AG04449 (cell line): ENCODE measurements around the gene ODR4.
"Not testable (repeated sequence)": the region's sequence is repeated elsewhere in the genome, so short reads cannot be mapped to it uniquely, and the experiment has no call there.

Experiments used
- CTCF ChIA-PET: fragments of 350-600 bp; formaldehyde crosslinking; extraction: SDS; loops from one replicate; lab custom pipeline; 2021; ENCODE audit warnings: antibody characterized with exemption; lab: Yijun Ruan, JAX
- POLR2A ChIA-PET: fragments of 400-600, 350-600 bp; formaldehyde crosslinking; extraction: SDS; loops from one replicate; lab custom pipeline; 2020; ENCODE audit warnings: antibody characterized with exemption, inconsistent platforms; lab: Yijun Ruan, JAX
- DNase-seq: peaks from one replicate; pipeline ENCODE4 v3.0.0-alpha.2; 2010; ENCODE audit warnings: low read depth, low spot score
- H3K4me3 ChIP-seq: 2 replicates; pipeline ENCODE4 v1.5.1; 2011; ENCODE audit warnings: low read depth, mild to moderate bottlenecking, control low read depth, low read length
- TF ChIP-seq, protein P1 (sequence below): IDR thresholded peaks from one replicate; pipeline ENCODE4 v1.5.1; 2011; ENCODE audit warnings: mild to moderate bottlenecking, moderate library complexity, low read length, control low read depth, inconsistent platforms; ENCODE audit not compliant: insufficient read depth; ENCODE audit errors: missing control alignments

The ODR4 gene

DNA sequence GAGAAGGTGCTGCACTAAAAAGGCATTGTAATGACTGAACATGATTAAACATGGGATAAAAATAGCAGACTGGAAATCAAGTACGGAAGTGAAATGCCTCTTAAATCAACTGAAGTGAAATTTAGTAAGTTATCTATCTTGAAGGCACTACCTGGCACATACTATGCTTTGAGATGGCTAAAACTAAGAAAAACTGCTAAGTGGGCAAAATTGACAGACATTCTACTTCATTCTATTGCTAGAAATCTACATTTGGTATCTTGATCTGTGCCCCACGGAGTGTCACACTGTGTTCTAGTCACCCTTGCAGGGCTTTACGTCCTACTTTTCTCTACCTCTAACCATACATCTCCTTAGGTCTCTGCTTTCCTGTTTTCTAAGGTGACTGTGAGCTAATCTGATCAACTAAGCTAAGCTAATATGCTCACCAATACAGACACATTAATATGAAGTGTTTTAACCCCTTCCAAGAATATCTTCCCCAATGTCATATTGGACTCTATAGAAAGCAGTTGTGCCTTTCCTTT lies 81.2 kb downstream of the ODR4 start:
- CTCF ChIA-PET = no interaction called here
- TF ChIP-seq, protein P1, sequence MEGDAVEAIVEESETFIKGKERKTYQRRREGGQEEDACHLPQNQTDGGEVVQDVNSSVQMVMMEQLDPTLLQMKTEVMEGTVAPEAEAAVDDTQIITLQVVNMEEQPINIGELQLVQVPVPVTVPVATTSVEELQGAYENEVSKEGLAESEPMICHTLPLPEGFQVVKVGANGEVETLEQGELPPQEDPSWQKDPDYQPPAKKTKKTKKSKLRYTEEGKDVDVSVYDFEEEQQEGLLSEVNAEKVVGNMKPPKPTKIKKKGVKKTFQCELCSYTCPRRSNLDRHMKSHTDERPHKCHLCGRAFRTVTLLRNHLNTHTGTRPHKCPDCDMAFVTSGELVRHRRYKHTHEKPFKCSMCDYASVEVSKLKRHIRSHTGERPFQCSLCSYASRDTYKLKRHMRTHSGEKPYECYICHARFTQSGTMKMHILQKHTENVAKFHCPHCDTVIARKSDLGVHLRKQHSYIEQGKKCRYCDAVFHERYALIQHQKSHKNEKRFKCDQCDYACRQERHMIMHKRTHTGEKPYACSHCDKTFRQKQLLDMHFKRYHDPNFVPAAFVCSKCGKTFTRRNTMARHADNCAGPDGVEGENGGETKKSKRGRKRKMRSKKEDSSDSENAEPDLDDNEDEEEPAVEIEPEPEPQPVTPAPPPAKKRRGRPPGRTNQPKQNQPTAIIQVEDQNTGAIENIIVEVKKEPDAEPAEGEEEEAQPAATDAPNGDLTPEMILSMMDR = no peak
- H3K4me3 ChIP-seq = no peak overlapping the region
- POLR2A ChIA-PET = no interaction called here
- DNase-seq = no peak

DNA sequence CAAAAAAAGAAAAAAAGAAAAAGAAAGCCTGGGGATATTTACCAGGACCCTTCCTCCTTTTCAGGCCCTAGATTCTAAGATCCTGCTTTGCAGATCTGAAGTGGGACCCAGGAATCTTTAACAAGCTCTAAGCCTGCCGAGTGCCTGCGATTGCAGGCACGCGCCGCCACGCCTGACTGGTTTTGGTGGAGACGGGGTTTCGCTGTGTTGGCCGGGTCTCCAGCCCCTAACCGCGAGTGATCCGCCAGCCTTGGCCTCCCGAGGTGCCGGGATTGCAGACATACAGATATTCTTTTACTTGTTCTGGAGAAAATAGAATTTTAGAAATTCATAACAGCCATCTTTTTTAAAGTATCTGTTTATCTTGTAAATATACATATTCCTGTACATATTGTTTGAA lies 83.5 kb downstream of the ODR4 start:
- H3K4me3 ChIP-seq, POLR2A ChIA-PET, DNase-seq, CTCF ChIA-PET: not testable (repeated sequence)

DNA sequence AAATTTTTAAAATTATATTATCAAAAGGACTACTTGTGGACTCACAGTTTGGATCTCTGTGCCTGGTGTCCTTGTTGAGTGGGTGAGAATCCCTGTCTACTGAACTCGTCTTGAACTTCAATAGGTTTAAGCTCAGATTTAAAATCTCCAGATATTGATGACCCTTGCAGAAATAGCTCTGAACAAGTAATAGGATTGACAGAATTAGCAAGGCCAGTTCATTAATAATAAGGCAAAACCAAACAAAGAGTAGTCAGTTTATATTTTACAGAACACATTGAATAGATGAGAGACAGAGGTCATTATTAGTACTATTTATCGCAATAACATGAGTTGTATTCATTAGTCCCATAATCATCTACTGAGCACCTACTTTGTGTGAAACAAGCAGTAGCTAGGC lies 85.4 kb downstream of the ODR4 start, which contains the start of gene PDC:
Gene PDC (minus strand): TSS at position 101 of the 400 bp plus-strand sequence. CDS start 11,655 bp downstream, outside the sequence.
- TF ChIP-seq, protein P1 = no peak
- no peak within 1 kb of the TSS for H3K4me3 ChIP-seq
- DNase-seq = no peak
- CTCF ChIA-PET = no interaction called here
- POLR2A ChIA-PET = no interaction called here

DNA sequence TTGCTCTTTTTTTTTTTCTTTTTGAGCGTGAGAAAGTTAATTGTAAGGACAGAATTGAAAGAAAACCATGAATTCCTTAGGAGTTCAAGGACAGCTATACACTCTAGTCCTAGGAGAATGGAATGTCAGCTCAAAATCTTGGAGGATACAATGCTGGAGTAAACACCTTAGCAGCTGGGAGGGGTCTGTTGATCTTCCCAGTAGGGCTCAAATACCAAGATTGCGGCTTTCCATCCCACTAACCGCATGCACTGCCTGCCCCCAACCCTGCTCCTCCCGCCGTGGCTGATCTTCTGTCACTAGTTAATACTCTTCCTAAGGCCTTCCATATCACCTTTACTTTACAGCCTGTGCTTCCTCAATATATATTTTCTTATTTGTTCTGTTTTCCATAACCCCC lies 87.9 kb downstream of the ODR4 start:
- DNase-seq = no peak
- ChIA-PET CTCF (interaction anchor here (1.6 kb wide), 1 partner anchor 17 kb away, joined by 5 read pairs; no protein-coding TSS in a partner anchor), POLR2A (no interaction called here)
- TF ChIP-seq, protein P1 = no peak
- H3K4me3 ChIP-seq = no peak overlapping the region

DNA sequence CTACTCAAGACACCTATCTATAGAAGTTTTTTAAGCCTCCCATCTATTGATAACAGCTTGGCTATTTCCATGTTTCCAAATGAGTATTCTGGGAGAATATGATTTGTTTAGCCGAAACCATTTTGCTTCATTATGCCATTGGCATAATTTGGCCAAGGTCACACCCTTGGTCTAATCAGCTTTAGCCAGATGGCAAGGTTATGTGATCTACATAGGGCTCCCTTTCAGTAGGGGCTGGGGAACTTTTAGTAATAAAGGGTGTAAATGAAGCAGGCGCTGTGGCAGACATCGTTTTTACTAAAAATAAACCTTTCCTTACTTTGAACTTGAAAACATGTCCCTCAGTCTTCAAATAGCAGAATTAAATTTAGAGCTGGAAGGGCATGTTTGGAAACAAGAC lies 88.3 kb downstream of the ODR4 start:
- ChIA-PET POLR2A (no interaction called here), CTCF (interaction anchor here (0.9 to 1.6 kb wide), 2 partner anchors 16 to 89 kb away, joined by 3 to 5 read pairs; partner anchors contain the start of gene TPR)
- no peak overlapping the region for H3K4me3 ChIP-seq
- no peak for DNase-seq
- TF ChIP-seq, protein P1 = no peak

DNA sequence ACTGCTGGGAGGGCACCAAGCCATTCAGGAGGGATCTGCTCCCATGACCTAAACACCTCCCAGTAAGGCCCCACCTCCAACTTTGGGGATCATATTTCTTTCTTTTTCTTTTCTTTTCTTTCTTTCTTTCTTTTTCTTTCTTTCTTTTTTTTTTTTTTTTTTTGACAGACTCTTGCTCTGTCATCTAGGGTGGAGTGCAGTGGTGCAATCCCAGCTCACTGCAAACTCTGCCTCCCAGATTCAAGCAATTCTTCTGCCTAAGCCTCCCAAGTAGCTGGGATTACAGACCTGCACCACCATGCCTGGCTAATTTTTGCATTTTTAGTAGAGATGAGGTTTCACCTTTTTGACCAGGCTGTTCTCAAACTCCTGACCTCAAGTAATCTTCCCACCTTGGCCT lies 89.9 kb downstream of the ODR4 start:
- DNase-seq, POLR2A ChIA-PET, H3K4me3 ChIP-seq: not testable (repeated sequence)
- CTCF ChIA-PET = interaction anchor here (0.7 kb wide), 1 partner anchor 91 kb away, joined by 3 read pairs; the partner anchor contains the start of gene TPR

DNA sequence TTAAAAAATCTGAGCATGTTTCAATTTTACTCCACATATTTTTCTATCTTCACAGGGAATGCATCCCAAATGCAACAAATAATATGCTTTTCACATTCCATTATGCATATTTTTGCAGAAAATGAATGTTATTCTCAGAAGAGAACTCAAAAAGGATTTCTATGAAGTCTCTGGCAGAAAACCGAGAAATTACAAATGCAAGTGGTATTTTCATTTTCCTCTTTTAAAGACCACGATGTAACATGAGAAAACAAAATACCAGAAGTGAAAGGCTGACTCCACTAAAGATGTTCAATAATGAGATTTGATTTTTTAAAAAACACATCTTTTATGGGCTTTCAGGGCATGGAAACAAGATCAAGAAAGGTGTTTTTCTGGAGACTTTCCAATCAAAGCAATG lies 90.3 kb downstream of the ODR4 start:
- CTCF ChIA-PET = no interaction called here
- TF ChIP-seq, protein P1 = no peak
- no peak overlapping the region for H3K4me3 ChIP-seq
- POLR2A ChIA-PET = no interaction called here
- no peak for DNase-seq
